ENCODE data around the gene TBX2. TPM values are rescaled to one million over a fixed set of nuclear protein-coding genes. Genes with fewer than 3 reads are reported as not detected.

TBX2 gene
- total and polyA plus RNA-seq, 2 of the 13 experiments (the other 11 are each of a cell fraction or from before 2014, with no cell fraction given) = 2.8 to 15.3 TPM

- peak; percentile 69; the same call in 1 of the 2 replicates for TF ChIP-seq RERE (CRISPR knock-in tag; IDR thresholded peaks at IDR 0.05; ENCODE audit: low read depth)
- no peak; the same call in 1 of the 2 replicates for TF ChIP-seq ZNF773 (CRISPR knock-in tag; IDR thresholded peaks at IDR 0.05; ENCODE audit: borderline replicate concordance)
- no peak for TF ChIP-seq CBX2 (IDR thresholded peaks at IDR 0.05; ENCODE audit: low read depth, low read length)
- no peak for TF ChIP-seq CBX2 (CRISPR knock-in tag; IDR thresholded peaks at IDR 0.05; ENCODE audit: low read depth)
- peak; percentile 51; the same call in 1 of the 2 replicates for TF ChIP-seq GPN1 (CRISPR knock-in tag; IDR thresholded peaks at IDR 0.05; ENCODE audit: borderline replicate concordance)
- no peak for TF ChIP-seq DNMT3B (CRISPR knock-in tag; conservative IDR thresholded peaks at IDR 0.05)
- peak; percentile 19; the same call in 1 of the 2 replicates for TF ChIP-seq HIVEP1 (CRISPR knock-in tag; IDR thresholded peaks at IDR 0.05)
- no peak for TF ChIP-seq ZBTB1 (CRISPR knock-in tag; IDR thresholded peaks at IDR 0.05; ENCODE audit: borderline replicate concordance)
- no peak for TF ChIP-seq EHMT2 (IDR thresholded peaks at IDR 0.05; ENCODE audit: borderline replicate concordance, low read depth, low read length)
- TF ChIP-seq ATF5 (CRISPR knock-in tag; IDR thresholded peaks at IDR 0.05; ENCODE audit: low read depth) = no peak
- TF ChIP-seq ETV5 (CRISPR knock-in tag; IDR thresholded peaks at IDR 0.05; ENCODE audit: borderline replicate concordance) = no peak
- peak; percentile 87 for TF ChIP-seq ZNF781 (CRISPR knock-in tag; IDR thresholded peaks at IDR 0.05; ENCODE audit: borderline replicate concordance, not compliant biosample characterization)
- TF ChIP-seq NR2C2 (CRISPR knock-in tag; IDR thresholded peaks at IDR 0.05; ENCODE audit: borderline replicate concordance) = peak; percentile 51; the same call in 1 of the 2 replicates
- TF ChIP-seq SMARCE1 (IDR thresholded peaks at IDR 0.05; ENCODE audit: borderline replicate concordance) = no peak
- TF ChIP-seq GLI4 (CRISPR knock-in tag; IDR thresholded peaks at IDR 0.05; ENCODE audit: borderline replicate concordance) = no peak; the same call in 1 of the 2 replicates
- TF ChIP-seq NBN (conservative IDR thresholded peaks at IDR 0.05) = no peak
- TF ChIP-seq DMTF1 (CRISPR knock-in tag; IDR thresholded peaks at IDR 0.05) = no peak
- no peak for TF ChIP-seq MXI1 (IDR thresholded peaks at IDR 0.05; ENCODE audit: borderline replicate concordance, low read depth, low read length)
- TF ChIP-seq SRY (CRISPR knock-in tag; IDR thresholded peaks at IDR 0.05) = no peak
- TF ChIP-seq CEBPG (CRISPR knock-in tag; IDR thresholded peaks at IDR 0.05) = peak; percentile 50
- peak; percentile 83 for TF ChIP-seq RXRA (CRISPR knock-in tag; IDR thresholded peaks at IDR 0.05)
- no peak for TF ChIP-seq MED8 (CRISPR knock-in tag; IDR thresholded peaks at IDR 0.05; ENCODE audit: insufficient replicate concordance)
These were observed 55.0 kb downstream of the TBX2 start (continued) for GRCh38 chr17:61454381-61455323.
